HepG2 (cell line): ENCODE data around the gene NFE2L2. TPM values are rescaled to one million over a fixed set of nuclear protein-coding genes. Genes with fewer than 3 reads are reported as not detected.

ENCODE experiments used
- ATM ChIP-seq: fragments of 450-650 bp; IDR thresholded peaks from 2 replicates; pipeline ENCODE4 v1.7.1; 2017; ENCODE audit warnings: mild to moderate bottlenecking, borderline replicate concordance
- FLYWCH1 ChIP-seq: sonication (generic); formaldehyde crosslinking; IDR thresholded peaks from 2 replicates; pipeline ENCODE4 v1.8.1; 2023; ENCODE audit warnings: mild to moderate bottlenecking, missing genetic modification reagents
- HMG20B ChIP-seq: conservative IDR thresholded peaks from 2 replicates; pipeline ENCODE4 v1.6.1; 2016; ENCODE audit warnings: missing genetic modification reagents, missing compliant biosample characterization
- JUNB ChIP-seq: sonication (generic); formaldehyde crosslinking; IDR thresholded peaks from 2 replicates; pipeline ENCODE4 v1.8.0; 2022; ENCODE audit warnings: missing genetic modification reagents, mild to moderate bottlenecking, borderline replicate concordance
- MBNL3 ChIP-seq: fragments of 250-450 bp; sonication (Bioruptor Pico); conservative IDR thresholded peaks from 2 replicates; pipeline ENCODE4 v1.8.0; 2022; ENCODE audit warnings: mild to moderate bottlenecking, inconsistent platforms
- NFIB ChIP-seq: sonication (generic); formaldehyde crosslinking; IDR thresholded peaks from 2 replicates; pipeline ENCODE4 v1.9.0; 2021; ENCODE audit warnings: missing genetic modification reagents, mild to moderate bottlenecking, borderline replicate concordance
- NR0B2 ChIP-seq: sonication (generic); formaldehyde crosslinking; IDR thresholded peaks from 2 replicates; pipeline ENCODE4 v1.4.0; 2020; ENCODE audit warnings: mild to moderate bottlenecking, missing genetic modification reagents
- PHF5A ChIP-seq: IDR thresholded peaks from one replicate; pipeline ENCODE4 v1.6.1; 2018; ENCODE audit warnings: low read depth, missing genetic modification reagents; ENCODE audit not compliant: unreplicated experiment
- SRY ChIP-seq: sonication (generic); formaldehyde crosslinking; IDR thresholded peaks from 2 replicates; pipeline ENCODE4 v1.8.0; 2022; ENCODE audit warnings: mild to moderate bottlenecking, missing genetic modification reagents
- THAP11 ChIP-seq: IDR thresholded peaks from 2 replicates; pipeline ENCODE4 v1.6.1; 2016; ENCODE audit warnings: missing biosample characterization, missing genetic modification reagents
- YEATS2 ChIP-seq: sonication (generic); formaldehyde crosslinking; IDR thresholded peaks from 2 replicates; pipeline ENCODE4 v1.4.0; 2020; ENCODE audit warnings: missing genetic modification reagents, borderline replicate concordance
- ZBTB33 ChIP-seq: sonication (generic); formaldehyde crosslinking; IDR thresholded peaks from 2 replicates; pipeline ENCODE4 v1.4.0; 2020; ENCODE audit warnings: missing genetic modification reagents
- ZMYM4 ChIP-seq: sonication (generic); formaldehyde crosslinking; IDR thresholded peaks from 2 replicates; pipeline ENCODE4 v1.8.1; 2023; ENCODE audit warnings: mild to moderate bottlenecking, missing genetic modification reagents
- ZNF235 ChIP-seq: sonication (generic); formaldehyde crosslinking; IDR thresholded peaks from 2 replicates; pipeline ENCODE4 v1.8.1; 2023; ENCODE audit warnings: mild to moderate bottlenecking, missing genetic modification reagents, borderline replicate concordance
- ZNF317 ChIP-seq: sonication (generic); formaldehyde crosslinking; IDR thresholded peaks from 2 replicates; pipeline ENCODE4 v1.5.0; 2020; ENCODE audit warnings: mild to moderate bottlenecking, missing genetic modification reagents
- ZNF382 ChIP-seq: sonication (generic); formaldehyde crosslinking; IDR thresholded peaks from 2 replicates; pipeline ENCODE4 v1.5.0; 2020; ENCODE audit warnings: missing genetic modification reagents, mild to moderate bottlenecking, borderline replicate concordance
- ZNF563 ChIP-seq: sonication (generic); formaldehyde crosslinking; IDR thresholded peaks from 2 replicates; pipeline ENCODE4 v1.8.0; 2022; ENCODE audit warnings: mild to moderate bottlenecking, moderate library complexity, missing genetic modification reagents
- ZNF569 ChIP-seq: sonication (generic); formaldehyde crosslinking; IDR thresholded peaks from 2 replicates; pipeline ENCODE4 v1.5.0; 2020; ENCODE audit warnings: mild to moderate bottlenecking, missing genetic modification reagents, moderate library complexity, borderline replicate concordance
- ZNF572 ChIP-seq: sonication (generic); formaldehyde crosslinking; IDR thresholded peaks from 2 replicates; pipeline ENCODE4 v1.5.1; 2020; ENCODE audit warnings: mild to moderate bottlenecking, missing genetic modification reagents
- ZNF598 ChIP-seq: sonication (generic); formaldehyde crosslinking; IDR thresholded peaks from 2 replicates; pipeline ENCODE4 v1.5.1; 2020; ENCODE audit warnings: mild to moderate bottlenecking, missing genetic modification reagents, borderline replicate concordance
- ZNF616 ChIP-seq: sonication (generic); formaldehyde crosslinking; IDR thresholded peaks from 2 replicates; pipeline ENCODE4 v1.5.0; 2020; ENCODE audit warnings: low read depth, mild to moderate bottlenecking, missing genetic modification reagents
- polyA plus RNA-seq, 8 experiments: library from polyadenylated mRNA; depleted of rRNA in 3 of 8; stranded (reverse) in 7 of 8; unstranded in 1 of 8; fragments of >200 nt; fragmentation: Illumina TruSeq in 4 of 8; extraction: Trizol in 4 of 8; gene quantifications; 2 replicates each; pipeline versions ENCODE4 v1.2.1 to v1.2.3, GENCODE V29; 2011 to 2016; ENCODE audit warnings: low read depth in 4 of 8, missing spikeins in 1 of 8, mixed read lengths in 1 of 8; ENCODE audit not compliant: insufficient read depth in 1 of 8
- total RNA-seq, 5 experiments: library from RNA; depleted of rRNA; stranded (reverse); fragments of >200 nt; fragmentation: Illumina TruSeq; extraction: Trizol; gene quantifications; 2 replicates each; pipeline ENCODE4 v1.2.3, GENCODE V29; 2016; ENCODE audit warnings: low read depth in 1 of 5
- TF ChIP-seq, protein P1 (sequence below): sonication (generic); formaldehyde crosslinking; IDR thresholded peaks from 2 replicates; pipeline ENCODE4 v1.5.0; 2020; ENCODE audit warnings: missing genetic modification reagents
- TF ChIP-seq, protein P2 (sequence below): sonication (generic); formaldehyde crosslinking; IDR thresholded peaks from 2 replicates; pipeline ENCODE4 v1.4.0; 2020; ENCODE audit warnings: mild to moderate bottlenecking, missing genetic modification reagents
- TF ChIP-seq, protein P3 (sequence below): sonication (generic); formaldehyde crosslinking; IDR thresholded peaks from 2 replicates; pipeline ENCODE4 v1.8.1; 2023; ENCODE audit warnings: mild to moderate bottlenecking, moderate library complexity, missing genetic modification reagents

The NFE2L2 gene
- total and polyA plus RNA-seq, 2 of the 13 experiments (the other 11 are each of a cell fraction or from before 2014, with no cell fraction given) = 84.6 to 215 TPM

DNA sequence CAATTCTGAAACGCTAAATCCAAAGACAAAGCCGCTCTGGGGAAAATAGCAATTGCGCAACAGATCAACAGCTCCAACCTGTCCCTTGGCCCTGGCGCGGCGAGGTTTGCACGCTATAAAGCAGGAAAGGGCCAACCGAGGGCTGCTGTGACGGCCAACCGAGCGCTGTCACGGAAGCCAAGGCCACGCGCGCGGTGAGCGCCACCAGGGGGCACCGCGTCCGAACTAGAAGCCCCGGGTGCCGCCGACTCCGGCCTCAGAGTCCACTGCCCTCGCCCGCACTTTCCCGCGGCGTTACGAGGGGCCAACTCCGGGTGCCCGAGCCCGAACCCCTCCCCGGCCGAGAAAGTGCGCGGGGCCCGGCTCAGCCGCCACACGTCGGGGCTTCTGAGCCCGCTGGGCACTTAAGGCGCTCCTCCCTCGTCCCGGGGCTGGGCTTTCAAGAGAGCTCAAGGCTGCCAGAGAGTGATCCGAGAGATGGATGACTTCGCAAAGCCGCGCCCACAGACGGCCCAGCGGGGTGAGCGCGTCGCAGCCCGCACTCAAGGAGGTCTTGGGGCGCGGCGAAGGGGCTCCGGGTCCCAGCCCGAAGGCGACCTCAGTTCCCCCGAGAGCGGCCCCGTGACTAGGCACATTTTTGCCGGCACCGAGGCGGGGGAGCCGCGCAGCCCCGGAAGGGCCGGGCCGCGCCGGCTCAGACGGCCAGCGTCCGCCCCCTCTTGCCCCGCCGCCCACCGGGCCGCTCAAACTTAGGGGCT lies 897 bp downstream of the NFE2L2 start (continued):
- TF ChIP-seq, protein P1, sequence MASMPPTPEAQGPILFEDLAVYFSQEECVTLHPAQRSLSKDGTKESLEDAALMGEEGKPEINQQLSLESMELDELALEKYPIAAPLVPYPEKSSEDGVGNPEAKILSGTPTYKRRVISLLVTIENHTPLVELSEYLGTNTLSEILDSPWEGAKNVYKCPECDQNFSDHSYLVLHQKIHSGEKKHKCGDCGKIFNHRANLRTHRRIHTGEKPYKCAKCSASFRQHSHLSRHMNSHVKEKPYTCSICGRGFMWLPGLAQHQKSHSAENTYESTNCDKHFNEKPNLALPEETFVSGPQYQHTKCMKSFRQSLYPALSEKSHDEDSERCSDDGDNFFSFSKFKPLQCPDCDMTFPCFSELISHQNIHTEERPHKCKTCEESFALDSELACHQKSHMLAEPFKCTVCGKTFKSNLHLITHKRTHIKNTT (CRISPR knock-in tag) = no peak
- TF ChIP-seq ZNF572 (CRISPR knock-in tag) (peak; percentile 93; the same call in 1 of the 2 replicates), ZNF563 (CRISPR knock-in tag) (peak; percentile 91), ZNF569 (CRISPR knock-in tag) (no peak), PHF5A (CRISPR knock-in tag) (peak; percentile 83), ATM (no peak), YEATS2 (CRISPR knock-in tag) (peak; percentile 87), NFIB (CRISPR knock-in tag) (no peak), ZNF382 (CRISPR knock-in tag) (no peak), FLYWCH1 (peak; percentile 53; the same call in 1 of the 2 replicates), ZNF235 (CRISPR knock-in tag) (peak; percentile 45), ZNF598 (peak; percentile 98), JUNB (CRISPR knock-in tag) (no peak; the same call in 1 of the 2 replicates), NR0B2 (CRISPR knock-in tag) (peak; percentile 96), ZNF616 (peak; percentile 85), HMG20B (CRISPR knock-in tag) (peak; percentile 85), MBNL3 (no peak), ZBTB33 (peak; percentile 82), ZMYM4 (CRISPR knock-in tag) (peak; percentile 98), ZNF317 (CRISPR knock-in tag) (peak; percentile 92), THAP11 (CRISPR knock-in tag) (peak; percentile 87), SRY (CRISPR knock-in tag) (peak; percentile 85)
- TF ChIP-seq, protein P2, sequence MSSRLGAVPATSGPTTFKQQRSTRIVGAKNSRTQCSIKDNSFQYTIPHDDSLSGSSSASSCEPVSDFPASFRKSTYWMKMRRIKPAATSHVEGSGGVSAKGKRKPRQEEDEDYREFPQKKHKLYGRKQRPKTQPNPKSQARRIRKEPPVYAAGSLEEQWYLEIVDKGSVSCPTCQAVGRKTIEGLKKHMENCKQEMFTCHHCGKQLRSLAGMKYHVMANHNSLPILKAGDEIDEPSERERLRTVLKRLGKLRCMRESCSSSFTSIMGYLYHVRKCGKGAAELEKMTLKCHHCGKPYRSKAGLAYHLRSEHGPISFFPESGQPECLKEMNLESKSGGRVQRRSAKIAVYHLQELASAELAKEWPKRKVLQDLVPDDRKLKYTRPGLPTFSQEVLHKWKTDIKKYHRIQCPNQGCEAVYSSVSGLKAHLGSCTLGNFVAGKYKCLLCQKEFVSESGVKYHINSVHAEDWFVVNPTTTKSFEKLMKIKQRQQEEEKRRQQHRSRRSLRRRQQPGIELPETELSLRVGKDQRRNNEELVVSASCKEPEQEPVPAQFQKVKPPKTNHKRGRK = peak; percentile 93
- TF ChIP-seq, protein P3, sequence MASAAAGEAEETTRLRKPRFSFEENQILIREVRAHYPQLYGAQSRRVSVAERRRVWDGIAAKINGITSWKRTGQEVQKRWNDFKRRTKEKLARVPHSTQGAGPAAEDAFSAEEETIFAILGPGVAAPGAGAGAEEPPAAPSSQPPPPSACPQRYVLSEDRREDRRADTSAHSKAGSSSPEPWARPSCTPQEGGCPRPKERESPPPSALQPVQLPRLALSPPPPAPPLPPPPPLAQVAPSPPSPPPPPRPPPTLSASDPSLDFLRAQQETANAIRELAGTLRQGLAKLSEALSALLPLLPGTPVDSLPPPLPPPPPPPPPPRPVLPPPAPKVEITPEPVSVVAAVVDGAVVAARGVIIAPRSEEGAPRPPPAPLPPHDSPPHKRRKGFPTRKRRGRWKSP (CRISPR knock-in tag) = peak; percentile 99
